Measurements from ENCODE around the gene PIKFYVE.
A peak's percentile ranks its signal among the peaks of the same experiment; 100 is the strongest.
"Not testable (repeated sequence)": the region's sequence is repeated elsewhere in the genome, so short reads cannot be mapped to it uniquely, and the experiment has no call there.

PIKFYVE gene

DNA sequence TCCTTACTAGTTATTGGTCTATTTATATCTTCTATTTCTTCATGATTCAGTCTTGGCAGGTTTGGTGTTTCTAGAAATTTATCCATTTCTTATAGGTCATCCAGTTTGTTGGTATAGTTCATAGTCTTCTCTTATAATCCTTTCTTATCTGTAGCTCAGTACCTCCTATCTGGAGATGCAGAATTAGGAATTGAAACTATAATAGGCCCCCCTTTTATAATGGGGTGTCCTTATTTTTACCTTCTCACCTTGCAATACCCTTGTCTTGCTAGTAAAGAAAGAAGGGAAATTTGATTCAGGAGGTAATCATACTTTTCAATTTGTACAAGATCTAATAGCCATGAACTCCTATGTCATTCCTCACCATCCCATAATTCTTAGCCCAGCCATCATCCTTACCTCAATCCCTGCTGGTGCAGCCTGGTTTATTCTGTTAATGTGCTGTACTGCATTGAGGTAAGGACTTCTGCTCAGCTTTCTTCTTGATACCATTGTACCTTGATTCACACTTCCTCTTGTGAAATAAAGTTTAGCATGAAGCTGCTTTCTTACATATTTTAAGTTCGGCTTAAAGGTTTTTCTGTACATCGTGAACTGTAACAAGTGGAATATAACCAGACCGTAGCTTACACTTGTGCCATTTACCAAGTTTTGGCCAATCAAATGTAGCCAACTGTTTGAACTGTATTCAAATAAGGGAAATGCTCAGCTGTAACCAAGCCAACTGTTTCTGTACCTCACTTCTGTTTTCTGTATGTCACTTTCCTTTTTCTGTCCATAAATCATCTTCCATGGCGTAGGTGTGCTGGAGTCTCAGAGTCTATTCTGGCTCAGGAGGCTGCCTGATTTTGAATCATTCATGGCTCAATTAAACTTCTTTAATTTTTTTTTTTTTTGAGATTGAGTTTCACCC, 100.4 kb downstream of the PIKFYVE start:
- no peak for DNase-seq

DNA sequence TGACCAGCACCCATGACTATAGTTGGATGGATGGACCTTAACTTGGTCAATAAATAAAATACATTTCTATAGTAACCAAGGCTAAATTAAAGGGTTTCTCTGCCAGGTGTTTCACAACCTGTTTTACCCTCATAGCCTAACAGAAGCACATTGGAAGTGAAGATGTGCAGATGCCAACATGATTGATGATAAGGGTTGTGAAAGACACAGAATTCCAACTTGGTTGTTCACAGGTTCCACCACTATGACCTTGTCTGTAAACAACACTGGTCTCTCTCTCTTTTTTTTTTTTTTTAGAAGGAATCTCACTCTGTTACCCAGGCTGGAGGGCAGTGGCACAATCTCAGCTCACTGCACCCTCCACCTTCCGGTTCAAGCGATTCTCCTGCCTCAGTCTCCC, 103.0 kb downstream of the PIKFYVE start:
- DNase-seq = no peak

DNA sequence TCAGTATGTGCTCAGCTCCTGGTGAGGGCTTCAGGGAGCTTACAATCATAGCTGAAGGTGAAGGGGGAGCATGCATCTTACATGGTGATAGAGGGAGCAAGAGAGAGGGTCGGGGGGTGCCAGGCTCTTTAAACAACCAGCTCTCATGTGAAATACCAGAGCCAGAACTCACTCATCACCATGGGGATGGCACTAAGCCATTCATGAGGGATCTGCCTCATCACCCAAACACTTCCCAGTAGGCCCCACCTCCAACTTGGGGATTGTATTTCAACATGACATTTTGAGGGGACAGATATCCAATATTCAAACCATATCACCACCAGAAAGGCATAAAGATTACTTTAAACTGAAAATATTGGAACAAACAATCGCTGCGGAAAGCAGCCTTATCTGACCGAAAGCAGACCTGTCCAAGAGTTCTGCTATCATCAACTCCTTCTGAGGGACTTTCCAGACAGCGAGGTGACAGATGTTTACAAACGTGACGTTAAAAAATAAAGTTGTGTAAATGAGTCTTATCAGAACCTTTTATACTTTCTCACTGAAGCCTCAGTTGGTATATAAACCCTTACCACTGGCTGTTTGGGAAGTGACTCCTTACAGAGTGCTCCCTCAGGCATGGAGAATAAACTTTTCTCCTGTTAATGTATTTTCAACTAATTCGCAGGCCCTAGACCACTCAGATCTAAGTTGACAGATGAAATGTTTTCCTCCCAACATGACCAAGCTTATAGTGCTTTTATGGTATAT, 105.0 kb downstream of the PIKFYVE start:
- no peak for DNase-seq

DNA sequence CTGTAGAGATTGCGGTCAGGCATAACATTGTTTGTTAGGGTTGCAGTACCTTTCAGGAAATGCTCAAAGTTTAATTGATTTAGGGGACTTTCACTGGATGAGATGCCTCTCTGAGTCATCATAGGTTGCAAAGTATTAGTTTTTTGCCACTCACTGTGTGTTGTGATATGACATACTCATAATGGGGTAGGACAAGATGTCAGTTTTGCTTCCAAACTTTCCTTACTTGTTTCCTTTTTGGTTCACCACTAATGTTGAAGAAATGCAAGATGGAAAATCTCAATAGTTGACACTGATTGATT, 105.5 kb downstream of the PIKFYVE start:
- DNase-seq = no peak

GRCh38 chr2:208373460-208374089, 107.5 kb downstream of the PIKFYVE start:
- peak in 1 of 2 donors; percentile 39 for DNase-seq

- no peak for DNase-seq
These were observed 109.5 kb downstream of the PIKFYVE start for GRCh38 chr2:208375491-208376068.

GRCh38 chr2:208377344-208377860, 111.3 kb downstream of the PIKFYVE start:
- not testable (repeated sequence) for DNase-seq

DNA sequence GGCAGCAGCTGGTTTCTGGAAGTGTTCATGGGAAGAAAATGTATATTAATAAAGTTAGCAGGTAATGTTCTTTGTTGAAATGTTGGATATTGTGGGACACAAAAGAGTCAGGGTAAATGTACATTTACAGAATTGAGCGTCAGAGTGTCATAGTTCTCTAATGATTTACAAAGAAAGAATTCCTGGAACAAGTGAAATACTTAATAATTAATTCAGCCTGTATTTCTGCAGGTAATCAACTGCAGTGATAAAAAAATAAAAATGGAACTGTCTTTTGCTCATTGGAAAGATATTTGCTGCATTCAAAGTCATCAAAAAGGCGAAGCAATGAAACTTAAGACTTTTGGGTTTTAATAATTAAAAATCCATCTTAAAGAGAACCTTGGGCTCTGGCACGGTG, 113.1 kb downstream of the PIKFYVE start:
- DNase-seq = no peak

DNA sequence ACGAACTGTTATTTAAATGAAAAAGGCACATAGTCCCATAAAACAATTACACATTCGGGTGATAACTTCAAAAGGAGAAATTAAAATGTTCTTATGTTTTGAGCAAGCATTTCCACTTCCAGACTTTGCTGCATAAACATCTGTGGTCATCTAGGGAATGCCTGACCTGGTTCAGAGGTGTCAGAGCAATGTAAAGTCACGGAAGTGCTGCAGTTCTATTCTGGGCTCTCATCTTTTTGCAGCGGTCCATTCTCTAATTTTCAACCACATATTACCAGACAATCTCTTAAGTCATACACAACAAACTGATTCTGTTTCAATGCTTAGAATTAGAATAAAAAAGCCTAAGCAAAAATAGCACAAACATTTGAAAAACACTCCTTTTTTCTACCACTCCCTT, 118.6 kb downstream of the PIKFYVE start:
- no peak for DNase-seq

DNA sequence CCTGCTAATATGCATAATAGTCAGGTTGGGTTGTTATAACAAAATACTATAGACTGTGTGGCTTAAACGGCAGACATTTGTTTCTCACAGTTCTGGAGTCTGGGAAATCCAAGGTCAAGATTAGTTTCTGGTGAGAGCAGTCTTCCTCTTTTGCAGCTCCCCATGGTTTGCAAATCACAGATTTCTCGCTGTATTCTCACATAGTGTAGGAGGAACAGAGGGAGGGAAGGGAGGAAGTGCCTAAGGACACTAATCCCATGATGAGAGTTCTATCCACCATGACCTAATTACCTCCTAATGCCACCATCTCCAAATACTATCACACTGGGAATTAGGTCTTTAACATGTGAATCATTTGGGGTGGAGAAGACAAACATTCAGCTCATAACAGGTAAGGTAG, 120.5 kb downstream of the PIKFYVE start:
- no peak for DNase-seq

DNA sequence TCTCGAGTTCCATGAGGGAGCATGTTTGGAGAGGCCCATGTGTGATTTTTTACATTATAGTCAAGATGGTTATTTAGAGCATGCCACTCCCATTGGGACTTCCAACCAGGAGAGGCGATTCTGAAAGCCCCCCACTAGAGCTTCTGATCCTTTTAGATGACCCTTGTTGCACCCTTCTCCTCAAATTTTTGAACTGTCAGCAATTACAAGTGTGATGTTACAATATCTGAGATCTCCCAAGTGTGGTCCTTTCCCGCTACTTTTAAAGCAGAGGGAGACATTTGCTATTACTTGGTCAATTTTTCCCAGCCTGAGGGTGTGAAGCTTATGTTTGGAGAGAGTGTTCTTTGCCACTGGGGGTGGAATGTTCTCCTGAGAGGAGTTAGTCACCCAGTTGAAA, 123.9 kb downstream of the PIKFYVE start:
- DNase-seq = no peak

DNA sequence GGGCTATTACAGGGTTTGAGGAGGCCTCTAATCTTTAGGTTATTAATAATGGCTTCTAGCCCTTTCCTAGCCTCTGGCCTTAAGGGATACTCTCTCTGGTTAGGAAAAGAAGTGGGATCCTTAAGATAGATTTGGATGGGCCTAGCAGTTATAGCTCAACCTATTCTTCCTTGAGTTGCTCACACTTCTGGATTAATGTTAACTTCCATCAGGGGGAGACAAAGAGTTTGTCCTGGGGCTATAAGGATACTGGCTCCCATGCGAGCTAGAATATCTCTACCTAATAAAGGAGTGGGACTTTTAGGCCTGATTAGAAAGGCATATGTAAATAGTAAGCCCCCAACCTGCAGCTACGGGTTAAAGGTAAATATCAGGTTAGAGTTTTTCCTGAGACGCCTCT, 126.2 kb downstream of the PIKFYVE start:
- DNase-seq = no peak

- DNase-seq = not testable (repeated sequence)
These were observed 130.7 kb downstream of the PIKFYVE start for GRCh38 chr2:208396796-208397195.

- DNase-seq = no peak
These were observed 133.1 kb downstream of the PIKFYVE start for GRCh38 chr2:208399201-208399600.

DNA sequence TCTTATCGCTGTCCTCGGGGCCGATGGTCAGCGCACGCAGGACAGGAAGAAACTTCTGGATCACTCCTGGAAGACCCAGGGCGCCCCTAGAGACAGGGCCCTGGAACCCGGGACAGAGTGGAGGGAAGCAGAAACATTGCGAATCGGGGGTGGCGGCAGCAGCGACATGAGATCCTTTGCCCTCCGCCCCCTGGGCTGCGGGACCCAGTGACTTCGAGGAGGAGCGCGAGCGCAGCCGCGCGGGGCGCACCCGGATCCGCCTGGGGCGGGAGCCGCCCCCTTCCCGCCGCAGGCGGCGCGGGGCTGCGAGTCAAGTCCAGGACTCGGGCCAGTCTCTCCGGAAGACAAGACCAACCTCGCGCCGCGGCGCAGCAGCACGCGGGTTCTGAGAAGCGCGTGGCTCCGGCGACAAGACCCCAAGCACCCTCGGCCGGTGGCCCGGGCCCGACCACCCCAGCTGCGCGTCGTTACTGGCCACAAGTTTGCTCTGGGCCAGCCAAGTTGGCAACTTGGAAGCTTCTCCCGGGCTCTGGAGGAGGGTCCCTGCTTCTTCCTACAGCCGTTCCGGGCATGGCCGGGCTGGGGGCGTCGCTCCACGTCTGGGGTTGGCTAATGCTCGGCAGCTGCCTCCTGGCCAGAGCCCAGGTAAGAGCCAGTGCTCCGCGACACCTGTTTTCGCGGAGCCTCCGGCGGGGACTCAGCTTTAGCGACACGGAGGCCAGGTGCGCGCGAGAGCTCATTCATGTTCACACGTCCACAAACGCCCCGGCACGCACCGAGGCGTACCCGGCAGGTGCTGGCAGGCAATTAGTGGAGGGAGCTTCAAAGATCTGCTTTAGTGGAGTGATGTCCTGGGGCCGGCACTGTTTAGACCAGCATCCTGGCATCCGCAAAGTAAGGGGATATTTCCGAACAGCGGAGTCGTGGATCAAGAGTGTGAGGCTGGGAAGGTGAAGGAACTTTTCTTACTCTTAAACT, 140.7 kb downstream of the PIKFYVE start, which contains the start of gene PTH2R:
Gene PTH2R, plus strand, starts transcription at position 319 of the 978 bp plus-strand sequence. Its CDS starts 252 bp downstream, at position 571.
- no peak for DNase-seq

DNA sequence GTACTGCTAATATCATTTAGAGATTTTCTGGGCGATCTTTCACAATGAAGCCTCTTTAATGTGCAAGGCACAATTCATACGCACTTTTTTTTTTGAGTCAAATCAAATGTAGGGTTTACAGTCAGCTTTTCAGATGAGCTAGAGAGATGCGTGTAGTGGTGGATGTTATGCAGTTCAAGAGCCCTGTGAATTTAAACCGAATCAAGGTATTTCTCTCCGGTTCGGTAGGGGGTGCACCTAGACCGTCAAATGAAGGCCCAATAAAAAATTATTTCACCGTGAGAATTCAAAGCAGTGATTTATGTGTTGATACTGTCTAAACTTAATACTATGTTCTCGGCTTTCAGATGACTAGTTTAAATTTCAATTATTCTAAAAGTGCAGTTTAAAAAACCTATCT, 141.6 kb downstream of the PIKFYVE start:
- no peak for DNase-seq
